Ovary (tissue), 3 donors: ENCODE results near the gene FFAR2.
"Not testable (repeated sequence)": the region's sequence is repeated elsewhere in the genome, so short reads cannot be mapped to it uniquely, and the experiment has no call there.

Experiments
- CTCF ChIP-seq, 3 donors: fragments of 450-650 bp in 2 of 3; fragments of 200-600 bp in 1 of 3; IDR thresholded peaks; one replicate each; pipeline versions ENCODE4 v1.5.1 to v1.8.0; 2016 to 2022; ENCODE audit warnings: antibody characterized with exemption in 3 of 3, mild to moderate bottlenecking in 1 of 3
- EP300 ChIP-seq: sonication (generic); formaldehyde crosslinking; IDR thresholded peaks from one replicate; pipeline ENCODE4 v1.6.1; 2017; ENCODE audit warnings: antibody characterized with exemption
- donor health status: DM: no; HTN: no; CAD: no.

GRCh38 chr19:35423406-35423805 is 24.7 kb upstream of the FFAR2 start:
- TF ChIP-seq CTCF (IDR thresholded peaks at IDR 0.05); EP300: not testable (repeated sequence)
